Measurements from ENCODE around the gene LRRC4.

DNA sequence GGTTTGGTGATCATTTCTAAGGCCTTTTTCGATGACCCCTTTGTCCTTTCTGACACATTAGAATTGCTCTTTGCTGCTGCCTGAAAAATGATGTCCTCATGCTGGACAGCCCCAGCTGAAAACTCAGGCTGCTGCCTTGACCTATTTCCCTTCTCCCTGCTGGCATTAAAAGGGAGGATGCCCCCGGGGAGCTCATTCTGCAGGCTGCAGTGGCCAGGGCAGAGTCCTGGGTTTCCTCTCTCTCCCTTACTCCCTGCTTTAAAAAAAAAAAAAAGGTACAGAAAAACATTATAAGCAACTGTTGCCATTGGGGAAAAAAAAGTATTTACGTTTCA, 35.4 kb downstream of the LRRC4 start:
- TF ChIP-seq, protein P1, sequence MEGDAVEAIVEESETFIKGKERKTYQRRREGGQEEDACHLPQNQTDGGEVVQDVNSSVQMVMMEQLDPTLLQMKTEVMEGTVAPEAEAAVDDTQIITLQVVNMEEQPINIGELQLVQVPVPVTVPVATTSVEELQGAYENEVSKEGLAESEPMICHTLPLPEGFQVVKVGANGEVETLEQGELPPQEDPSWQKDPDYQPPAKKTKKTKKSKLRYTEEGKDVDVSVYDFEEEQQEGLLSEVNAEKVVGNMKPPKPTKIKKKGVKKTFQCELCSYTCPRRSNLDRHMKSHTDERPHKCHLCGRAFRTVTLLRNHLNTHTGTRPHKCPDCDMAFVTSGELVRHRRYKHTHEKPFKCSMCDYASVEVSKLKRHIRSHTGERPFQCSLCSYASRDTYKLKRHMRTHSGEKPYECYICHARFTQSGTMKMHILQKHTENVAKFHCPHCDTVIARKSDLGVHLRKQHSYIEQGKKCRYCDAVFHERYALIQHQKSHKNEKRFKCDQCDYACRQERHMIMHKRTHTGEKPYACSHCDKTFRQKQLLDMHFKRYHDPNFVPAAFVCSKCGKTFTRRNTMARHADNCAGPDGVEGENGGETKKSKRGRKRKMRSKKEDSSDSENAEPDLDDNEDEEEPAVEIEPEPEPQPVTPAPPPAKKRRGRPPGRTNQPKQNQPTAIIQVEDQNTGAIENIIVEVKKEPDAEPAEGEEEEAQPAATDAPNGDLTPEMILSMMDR (IDR thresholded peaks at IDR 0.05) = no peak
- TF ChIP-seq ZFX (IDR thresholded peaks at IDR 0.05; ENCODE audit: borderline replicate concordance) = no peak
